Endothelial cell of umbilical vein (primary cell): ENCODE results near the gene PLA2G12B. TPM values are rescaled to one million over a fixed set of nuclear protein-coding genes. Genes with fewer than 3 reads are reported as not detected.

Experiments
- BruUV-seq: library from RNA; stranded (reverse); fragments of 400-500 nt; replicated peaks from 2 replicates; lab custom pipeline; 2021; lab: Mats Ljungman, UMichigan
- CTCF ChIA-PET: fragments of 300-600, 350-600 bp; sonication (Branson Sonifier 250); formaldehyde crosslinking; loops from one replicate; lab custom pipeline; 2021; ENCODE audit warnings: antibody characterized with exemption, inconsistent platforms; lab: Charles Lee
- POLR2A ChIA-PET: fragments of 300-600, 350-600 bp; sonication (Branson Sonifier 250); formaldehyde crosslinking; loops from one replicate; lab custom pipeline; 2021; ENCODE audit warnings: antibody characterized with exemption, inconsistent platforms; lab: Charles Lee
- DNase-seq: peaks from one replicate; pipeline ENCODE4 v3.0.0-alpha.2; 2011; ENCODE audit warnings: low read depth, low spot score
- FAIRE-seq: peaks from 2 replicates; lab custom pipeline; 2011; peaks lifted over from hg19 to GRCh38; lab: Jason Lieb, UNC
- H2AFZ ChIP-seq: 2 replicates; pipeline ENCODE4 v1.6.0; 2012; ENCODE audit warnings: low read depth, low read length, control low read depth, inconsistent platforms
- H3K27ac ChIP-seq: 2 replicates; pipeline ENCODE4 v1.5.1; 2011; ENCODE audit warnings: low read depth, mild to moderate bottlenecking, control low read depth, low read length, moderate library complexity; ENCODE audit not compliant: insufficient read depth
- H3K27me3 ChIP-seq, 2 experiments: 2 replicates each; pipeline versions ENCODE4 v1.6.0 to v1.6.1; 2011; ENCODE audit warnings: low read length in 2 of 2, mixed read lengths in 1 of 2; ENCODE audit not compliant: control insufficient read depth in 2 of 2, insufficient read depth in 2 of 2
- H3K36me3 ChIP-seq, 2 experiments: 2 replicates in 1 of 2; 3 replicates in 1 of 2; pipeline ENCODE4 v1.5.1; 2011; ENCODE audit warnings: low read length in 2 of 2, mild to moderate bottlenecking in 1 of 2, moderate library complexity in 1 of 2; ENCODE audit not compliant: control insufficient read depth in 2 of 2, insufficient read depth in 2 of 2; ENCODE audit errors: extremely low read depth in 1 of 2
- H3K4me1 ChIP-seq: 3 replicates; pipeline ENCODE4 v1.5.1; 2011; ENCODE audit warnings: mild to moderate bottlenecking, low read length; ENCODE audit not compliant: control insufficient read depth, insufficient read depth; ENCODE audit errors: extremely low read depth
- H3K4me2 ChIP-seq: 2 replicates; pipeline ENCODE4 v1.6.1; 2011; ENCODE audit warnings: low read length, control low read depth, mixed read lengths; ENCODE audit not compliant: insufficient read depth
- H3K4me3 ChIP-seq, 3 experiments: fragments of 200-600 bp in 1 of 3; sonication (generic), shearing (Covaris generic) in 1 of 3; replicated peaks in 1 of 3; 2 replicates each; pipeline ENCODE4 v1.5.1; 2011 to 2016; ENCODE audit warnings: control low read depth in 3 of 3, low read length in 3 of 3, mild to moderate bottlenecking in 2 of 3, inconsistent platforms in 1 of 3, low read depth in 1 of 3, moderate library complexity in 1 of 3; ENCODE audit not compliant: insufficient read depth in 1 of 3
- H3K79me2 ChIP-seq: 2 replicates; pipeline ENCODE4 v1.6.0; 2012; ENCODE audit warnings: low read length, inconsistent platforms; ENCODE audit not compliant: control insufficient read depth, insufficient read depth
- H3K9ac ChIP-seq: replicated peaks from 2 replicates; pipeline ENCODE3; 2011; ENCODE audit warnings: low read length, control low read depth; ENCODE audit not compliant: insufficient read depth; ENCODE audit errors: extremely low read depth
- H3K9me1 ChIP-seq: replicated peaks from 3 replicates; pipeline ENCODE4 v1.6.0; 2011; ENCODE audit warnings: mild to moderate bottlenecking, low read length; ENCODE audit not compliant: control insufficient read depth, insufficient read depth; ENCODE audit errors: extremely low read depth
- H3K9me3 ChIP-seq: replicated peaks from 2 replicates; pipeline ENCODE4 v1.5.1; 2012; ENCODE audit warnings: low read length, inconsistent platforms; ENCODE audit not compliant: control insufficient read depth, insufficient read depth
- H4K20me1 ChIP-seq: replicated peaks from 2 replicates; pipeline ENCODE3; 2011; ENCODE audit warnings: mild to moderate bottlenecking, low read length; ENCODE audit not compliant: control insufficient read depth, insufficient read depth; ENCODE audit errors: extremely low read depth
- FOS ChIP-seq: IDR thresholded peaks from 2 replicates; pipeline ENCODE4 v1.6.1; 2011; ENCODE audit warnings: mild to moderate bottlenecking, low read length, moderate library complexity, borderline replicate concordance; ENCODE audit not compliant: insufficient read depth
- dilution Hi-C: fragments of 300-500 bp; cut with MboI; formaldehyde crosslinking; loops from one replicate; pipeline ENCODE4 v1.15.0; 2019; ENCODE audit warnings: low sequenced_read_pairs; ENCODE audit not compliant: extremely low pct_ligation_motif_present
- intact Hi-C: fragments of 100-400 bp; cut with micrococcal nuclease; formaldehyde crosslinking; loops from one replicate; pipeline ENCODE4 v1.10.0; 2022
- polyA plus RNA-seq, 4 experiments: library from polyadenylated mRNA; depleted of rRNA in 3 of 4; stranded (reverse) in 3 of 4; unstranded in 1 of 4; fragments of >200 nt; gene quantifications; 2 replicates each; pipeline versions ENCODE4 v1.2.1 to v1.2.3, GENCODE V29; 2011 to 2012; ENCODE audit warnings: missing spikeins in 1 of 4
- total RNA-seq: library from RNA; stranded (reverse); gene quantifications from 2 replicates; pipeline ENCODE4 v1.2.3, GENCODE V29; 2021

PLA2G12B gene
- total and polyA plus RNA-seq, 2 donors (not counting 3 experiments of a cell fraction or from before 2014, with no cell fraction given): not detected

GRCh38 chr10:72885953-72886352, 68.7 kb downstream of the PLA2G12B start:
- Histone ChIP-seq H3K79me2 (no peaks in the 10 kb centered on the region), H3K27ac (peak overlapping the region; percentile 95), H3K4me3 (no peak overlapping the region), H3K36me3 (no peaks in the 10 kb centered on the region), H3K9ac (peak overlapping the region; percentile 61), H3K27me3 (no peaks in the 10 kb centered on the region), H4K20me1 (no peaks in the 10 kb centered on the region), H3K4me1 (peaks cover 25% of the 10 kb centered on the region), H3K4me2 (no peak overlapping the region), H3K9me1 (no peaks in the 10 kb centered on the region), H3K9me3 (no peaks in the 10 kb centered on the region), H2AFZ (no peak overlapping the region)
- CTCF ChIA-PET: no interaction called here
- intact Hi-C loops: loop anchor here (5.0 kb wide), 1 partner anchor 194 kb away; the partner anchor contains the start of gene MCU
- no peak for TF ChIP-seq FOS
- POLR2A ChIA-PET: no interaction called here
- dilution Hi-C loops: no loop called here
- FAIRE-seq (no peak), DNase-seq (no peak)
- BruUV-seq: no TSS peak

Other genes with a start within 250 kb of the PLA2G12B start
- gene OIT3, start 61.1 kb downstream of the PLA2G12B start, total RNA-seq: 0.15 TPM in 1 of 2 replicates, not detected in the other
- gene OIT3, start 61.1 kb downstream of the PLA2G12B start, polyA plus RNA-seq: 0.05 TPM in 1 of 2 replicates, not detected in the other
- 29.0 and 29.1 TPM in 2 replicates for gene P4HA1, start 142.1 kb upstream of the PLA2G12B start, total RNA-seq
- gene P4HA1, start 142.1 kb upstream of the PLA2G12B start, polyA plus RNA-seq: 10.1 and 14.3 TPM in 2 replicates
- 2.3 and 2.6 TPM in 2 replicates for gene NUDT13, start 155.6 kb upstream of the PLA2G12B start, total RNA-seq
- 0.92 and 1.6 TPM in 2 replicates for gene NUDT13, start 155.6 kb upstream of the PLA2G12B start, polyA plus RNA-seq
- gene ECD, start 213.2 kb upstream of the PLA2G12B start, total RNA-seq: 32.3 and 36.6 TPM in 2 replicates
- gene ECD, start 213.2 kb upstream of the PLA2G12B start, polyA plus RNA-seq: 22.8 and 27.2 TPM in 2 replicates
- gene FAM149B1, start 213.3 kb upstream of the PLA2G12B start, total RNA-seq: 18.9 and 19.5 TPM in 2 replicates
- 23.4 and 26.7 TPM in 2 replicates for gene FAM149B1, start 213.3 kb upstream of the PLA2G12B start, polyA plus RNA-seq